ENCODE results near the gene MTMR2.

Gene MTMR2

GRCh38 chr11:95923728-95924413 is at the start of gene MTMR2:
Gene MTMR2 (minus strand): TSS chr11:95924107. CDS start chr11:95923954, 153 bp downstream.
- Histone ChIP-seq H3K9ac (peak within 1 kb of the TSS; percentile 89), H2AFZ (peak within 1 kb of the TSS; percentile 97), H3K9me3 (ENCODE audit: control insufficient read depth, low read length) (no peaks in the 10 kb centered on the region), H3K27ac (peak within 1 kb of the TSS; percentile 93), H3K36me3 (ENCODE audit: control insufficient read depth, insufficient read depth, low read length) (no peaks in the 10 kb centered on the region), H3K4me3 (ENCODE audit: low read depth, low read length) (peak within 1 kb of the TSS; percentile 93), H3K4me2 (ENCODE audit: low read length) (peak within 1 kb of the TSS; percentile 93), H3K27me3 (ENCODE audit: control insufficient read depth, insufficient read depth, low read length) (no peaks in the 10 kb centered on the region), H3K79me2 (no peaks in the 10 kb centered on the region), H3K4me1 (no peaks in the 10 kb centered on the region)
- TF ChIP-seq, protein P1, sequence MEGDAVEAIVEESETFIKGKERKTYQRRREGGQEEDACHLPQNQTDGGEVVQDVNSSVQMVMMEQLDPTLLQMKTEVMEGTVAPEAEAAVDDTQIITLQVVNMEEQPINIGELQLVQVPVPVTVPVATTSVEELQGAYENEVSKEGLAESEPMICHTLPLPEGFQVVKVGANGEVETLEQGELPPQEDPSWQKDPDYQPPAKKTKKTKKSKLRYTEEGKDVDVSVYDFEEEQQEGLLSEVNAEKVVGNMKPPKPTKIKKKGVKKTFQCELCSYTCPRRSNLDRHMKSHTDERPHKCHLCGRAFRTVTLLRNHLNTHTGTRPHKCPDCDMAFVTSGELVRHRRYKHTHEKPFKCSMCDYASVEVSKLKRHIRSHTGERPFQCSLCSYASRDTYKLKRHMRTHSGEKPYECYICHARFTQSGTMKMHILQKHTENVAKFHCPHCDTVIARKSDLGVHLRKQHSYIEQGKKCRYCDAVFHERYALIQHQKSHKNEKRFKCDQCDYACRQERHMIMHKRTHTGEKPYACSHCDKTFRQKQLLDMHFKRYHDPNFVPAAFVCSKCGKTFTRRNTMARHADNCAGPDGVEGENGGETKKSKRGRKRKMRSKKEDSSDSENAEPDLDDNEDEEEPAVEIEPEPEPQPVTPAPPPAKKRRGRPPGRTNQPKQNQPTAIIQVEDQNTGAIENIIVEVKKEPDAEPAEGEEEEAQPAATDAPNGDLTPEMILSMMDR (IDR thresholded peaks at IDR 0.05) = no peak

- TF ChIP-seq, protein P1 (IDR thresholded peaks at IDR 0.05) = no peak
These were observed 48.2 kb upstream of the MTMR2 start for GRCh38 chr11:95972060-95972459.

DNA sequence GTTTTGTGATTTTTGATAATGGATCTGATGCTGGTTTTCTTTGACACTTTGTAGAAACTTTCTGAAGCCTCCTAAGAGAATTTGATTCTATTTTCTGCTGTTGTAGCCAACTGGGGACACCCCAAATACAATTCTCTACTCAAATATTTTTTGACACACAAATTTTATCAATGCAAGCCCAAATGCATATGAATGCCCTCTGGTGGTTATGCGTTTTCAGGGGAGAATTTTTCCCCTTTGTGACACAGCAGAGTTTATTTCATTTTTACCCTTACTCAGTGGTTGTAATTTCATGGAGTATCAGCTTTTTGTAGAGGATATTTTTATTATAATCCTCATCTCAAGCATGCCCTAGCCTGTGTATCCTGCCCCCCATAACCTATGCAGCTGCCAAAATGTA is 44.7 kb upstream of the MTMR2 start:
- Histone ChIP-seq H3K27me3 (ENCODE audit: control insufficient read depth, insufficient read depth, low read length) (no peaks in the 10 kb centered on the region), H2AFZ (no peak overlapping the region), H3K9me3 (ENCODE audit: control insufficient read depth, low read length) (no peaks in the 10 kb centered on the region), H3K79me2 (no peaks in the 10 kb centered on the region), H3K36me3 (ENCODE audit: control insufficient read depth, insufficient read depth, low read length) (no peaks in the 10 kb centered on the region), H3K4me3 (ENCODE audit: low read depth, low read length) (no peak overlapping the region), H3K4me1 (no peaks in the 10 kb centered on the region), H3K27ac (no peak overlapping the region), H3K4me2 (ENCODE audit: low read length) (no peak overlapping the region), H3K9ac (no peak overlapping the region)
- TF ChIP-seq, protein P1 (IDR thresholded peaks at IDR 0.05) = no peak

More at GRCh38 chr11:95972060-95972459, 48.2 kb upstream of the MTMR2 start:
- Histone ChIP-seq H3K9me3 (ENCODE audit: control insufficient read depth, low read length) (no peaks in the 10 kb centered on the region), H3K36me3 (ENCODE audit: control insufficient read depth, insufficient read depth, low read length) (no peaks in the 10 kb centered on the region), H3K4me1 (no peaks in the 10 kb centered on the region), H3K27me3 (ENCODE audit: control insufficient read depth, insufficient read depth, low read length) (no peaks in the 10 kb centered on the region), H3K79me2 (no peaks in the 10 kb centered on the region), H3K4me3 (ENCODE audit: low read depth, low read length) (no peak overlapping the region), H2AFZ (no peak overlapping the region), H3K4me2 (ENCODE audit: low read length) (no peak overlapping the region), H3K9ac (no peak overlapping the region), H3K27ac (no peak overlapping the region)

GRCh38 chr11:95964281-95964680 is 40.4 kb upstream of the MTMR2 start:
- Histone ChIP-seq H3K4me1 (no peaks in the 10 kb centered on the region), H3K4me3 (ENCODE audit: low read depth, low read length) (no peak overlapping the region), H3K4me2 (ENCODE audit: low read length) (no peak overlapping the region), H3K9me3 (ENCODE audit: control insufficient read depth, low read length) (no peaks in the 10 kb centered on the region), H2AFZ (no peak overlapping the region), H3K9ac (no peak overlapping the region), H3K36me3 (ENCODE audit: control insufficient read depth, insufficient read depth, low read length) (no peaks in the 10 kb centered on the region), H3K79me2 (no peaks in the 10 kb centered on the region), H3K27me3 (ENCODE audit: control insufficient read depth, insufficient read depth, low read length) (no peaks in the 10 kb centered on the region), H3K27ac (no peak overlapping the region)
- TF ChIP-seq, protein P1 (IDR thresholded peaks at IDR 0.05) = no peak

DNA sequence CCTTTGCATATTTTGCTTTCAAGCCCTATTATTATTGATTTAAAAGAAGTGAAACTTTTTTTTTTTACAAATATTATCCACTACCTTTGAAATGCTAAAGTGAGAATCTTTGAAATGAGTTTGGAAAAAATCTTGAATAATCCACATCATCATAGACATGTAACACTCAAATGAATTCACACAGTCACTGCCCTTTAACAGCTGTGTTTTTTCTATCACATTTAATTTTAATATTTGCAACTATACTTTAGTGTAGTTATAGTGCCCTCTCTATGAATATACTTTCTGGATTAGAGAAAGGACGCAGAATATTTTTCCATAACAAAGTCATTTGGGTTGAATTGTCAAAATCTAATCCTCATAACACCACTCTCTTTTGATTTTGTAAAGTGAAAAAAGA is 37.9 kb upstream of the MTMR2 start:
- Histone ChIP-seq H3K36me3 (ENCODE audit: control insufficient read depth, insufficient read depth, low read length) (no peaks in the 10 kb centered on the region), H3K4me2 (ENCODE audit: low read length) (no peak overlapping the region), H3K27ac (no peak overlapping the region), H3K4me1 (no peaks in the 10 kb centered on the region), H2AFZ (no peak overlapping the region), H3K9ac (no peak overlapping the region), H3K27me3 (ENCODE audit: control insufficient read depth, insufficient read depth, low read length) (no peaks in the 10 kb centered on the region), H3K79me2 (no peaks in the 10 kb centered on the region), H3K9me3 (ENCODE audit: control insufficient read depth, low read length) (no peaks in the 10 kb centered on the region), H3K4me3 (ENCODE audit: low read depth, low read length) (no peak overlapping the region)
- TF ChIP-seq, protein P1 (IDR thresholded peaks at IDR 0.05) = no peak

All from parathyroid adenoma (tissue), 2 donors.